PC-3 (cell line): ENCODE results near the gene DMD. TPM values are rescaled to one million over a fixed set of nuclear protein-coding genes. Genes with fewer than 3 reads are reported as not detected.

Source experiments
- ATAC-seq: fragments of 200-7000 bp; cut with Tn5 transposase; 2 replicates; pipeline ENCODE4 v1.9.1; 2020; ENCODE audit warnings: mild to moderate bottlenecking, moderate library complexity
- BruUV-seq: library from RNA; stranded (reverse); fragments of 400-500 nt; replicated peaks from 2 replicates; lab custom pipeline; 2021; lab: Mats Ljungman, UMichigan
- CTCF ChIA-PET: fragments of 300-600 bp; sonication (Branson Sonifier 250); formaldehyde crosslinking; loops from one replicate; lab custom pipeline; 2022; ENCODE audit warnings: antibody characterized with exemption; lab: Charles Lee
- POLR2A ChIA-PET: fragments of 300-600 bp; sonication (Branson Sonifier 250); formaldehyde crosslinking; loops from one replicate; lab custom pipeline; 2022; ENCODE audit warnings: antibody characterized with exemption; ENCODE audit not compliant: unreplicated experiment; lab: Charles Lee
- DNase-seq: peaks from one replicate; pipeline ENCODE4 v3.0.0-alpha.2; 2015
- H2AFZ ChIP-seq: fragments of 300-600 bp; sonication (generic); 2 replicates; pipeline ENCODE4 v1.6.0; 2016; ENCODE audit warnings: antibody characterized with exemption, low read length
- H3F3A ChIP-seq: fragments of 300-600 bp; sonication (generic); one replicate; pipeline ENCODE4 v1.6.0; 2017; ENCODE audit warnings: antibody characterized with exemption, low read length, control low read depth, mild to moderate bottlenecking; ENCODE audit not compliant: unreplicated experiment
- H3K27ac ChIP-seq: fragments of 300-600 bp; sonication (generic); 2 replicates; pipeline ENCODE4 v1.5.1; 2016; ENCODE audit warnings: mild to moderate bottlenecking, low read length
- H3K27me3 ChIP-seq: fragments of 300-600 bp; sonication (generic); 2 replicates; pipeline ENCODE4 v1.6.1; 2016; ENCODE audit warnings: low read length, mixed read lengths
- H3K36me3 ChIP-seq: fragments of 300-600 bp; sonication (generic); 2 replicates; pipeline ENCODE4 v1.6.1; 2016; ENCODE audit warnings: low read depth, mixed run types, low read length, mixed read lengths
- H3K4me1 ChIP-seq: fragments of 300-600 bp; sonication (generic); 2 replicates; pipeline ENCODE4 v1.5.1; 2016; ENCODE audit warnings: low read length; ENCODE audit not compliant: insufficient read depth
- H3K4me2 ChIP-seq: fragments of 300-600 bp; sonication (generic); 2 replicates; pipeline ENCODE4 v1.6.0; 2016; ENCODE audit warnings: low read length
- H3K4me3 ChIP-seq: fragments of 300-600 bp; sonication (generic); 2 replicates; pipeline ENCODE4 v1.5.1; 2016; ENCODE audit warnings: mild to moderate bottlenecking, low read length, mixed read lengths
- H3K79me2 ChIP-seq: fragments of 300-600 bp; sonication (generic); 2 replicates; pipeline ENCODE4 v1.6.1; 2017; ENCODE audit warnings: low read length, mixed read lengths
- H3K9ac ChIP-seq: fragments of 300-600 bp; sonication (generic); 2 replicates; pipeline ENCODE4 v1.6.0; 2016; ENCODE audit warnings: mild to moderate bottlenecking, low read length
- H3K9me2 ChIP-seq: fragments of 300-600 bp; sonication (generic); replicated peaks from 2 replicates; pipeline ENCODE4 v1.6.1; 2016; ENCODE audit warnings: mixed run types, low read length, mixed read lengths
- H3K9me3 ChIP-seq: fragments of 300-600 bp; sonication (generic); 2 replicates; pipeline ENCODE4 v1.6.1; 2016; ENCODE audit warnings: low read length, mixed read lengths
- H4K20me1 ChIP-seq: fragments of 300-600 bp; sonication (generic); 2 replicates; pipeline ENCODE4 v1.6.1; 2016; ENCODE audit warnings: low read length, mixed read lengths
- EZH2 ChIP-seq: fragments of 300-600 bp; sonication (generic); IDR thresholded peaks from one replicate; pipeline ENCODE4 v1.6.1; 2017; ENCODE audit warnings: antibody characterized with exemption, mild to moderate bottlenecking, low read length; ENCODE audit not compliant: unreplicated experiment
- EZH2phosphoT487 ChIP-seq: fragments of 300-600 bp; sonication (generic); IDR thresholded peaks from 2 replicates; pipeline ENCODE4 v1.6.1; 2018; ENCODE audit warnings: mild to moderate bottlenecking, antibody characterized with exemption, low read length, borderline replicate concordance
- intact Hi-C: fragments of 100-400 bp; cut with micrococcal nuclease; formaldehyde crosslinking; loops from 2 replicates; pipeline ENCODE4 v1.9.0; 2023
- total RNA-seq: library from RNA; depleted of rRNA; stranded (reverse); fragments of >200 nt; gene quantifications from 2 replicates; pipeline ENCODE4 v1.2.3, GENCODE V29; 2014
- TF ChIP-seq, protein P1 (sequence below): fragments of 300-600 bp; sonication (generic); conservative IDR thresholded peaks from 2 replicates; pipeline ENCODE4 v1.5.1; 2017; ENCODE audit warnings: antibody characterized with exemption, low read depth, mild to moderate bottlenecking, low read length

The DMD gene
- total RNA-seq, 1 experiment from 2014 or later: not detected

DNA sequence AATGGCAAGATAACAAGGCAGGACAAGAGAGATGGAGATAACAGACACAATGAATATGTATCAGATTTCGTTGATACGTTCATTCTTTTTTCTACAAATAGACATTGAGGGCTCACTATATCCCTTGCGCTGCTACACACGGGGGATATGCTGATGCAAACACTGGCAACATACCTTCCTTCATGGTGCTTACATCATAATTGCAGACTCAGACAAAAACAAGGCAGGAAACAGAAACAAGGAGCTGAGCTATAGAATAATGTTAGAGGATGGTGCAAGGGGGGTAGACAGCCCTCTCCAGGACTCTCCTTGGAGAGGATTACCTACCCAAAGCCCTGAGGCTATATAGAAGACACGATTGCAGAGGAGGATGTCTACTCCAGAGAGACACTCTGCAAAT, 1069.5 kb downstream of the DMD start:
- no peak for ATAC-seq
- intact Hi-C loops: no loop called here
- POLR2A ChIA-PET: no interaction called here
- TF ChIP-seq EZH2phosphoT487 (no peak), EZH2 (no peak)
- TF ChIP-seq, protein P1, sequence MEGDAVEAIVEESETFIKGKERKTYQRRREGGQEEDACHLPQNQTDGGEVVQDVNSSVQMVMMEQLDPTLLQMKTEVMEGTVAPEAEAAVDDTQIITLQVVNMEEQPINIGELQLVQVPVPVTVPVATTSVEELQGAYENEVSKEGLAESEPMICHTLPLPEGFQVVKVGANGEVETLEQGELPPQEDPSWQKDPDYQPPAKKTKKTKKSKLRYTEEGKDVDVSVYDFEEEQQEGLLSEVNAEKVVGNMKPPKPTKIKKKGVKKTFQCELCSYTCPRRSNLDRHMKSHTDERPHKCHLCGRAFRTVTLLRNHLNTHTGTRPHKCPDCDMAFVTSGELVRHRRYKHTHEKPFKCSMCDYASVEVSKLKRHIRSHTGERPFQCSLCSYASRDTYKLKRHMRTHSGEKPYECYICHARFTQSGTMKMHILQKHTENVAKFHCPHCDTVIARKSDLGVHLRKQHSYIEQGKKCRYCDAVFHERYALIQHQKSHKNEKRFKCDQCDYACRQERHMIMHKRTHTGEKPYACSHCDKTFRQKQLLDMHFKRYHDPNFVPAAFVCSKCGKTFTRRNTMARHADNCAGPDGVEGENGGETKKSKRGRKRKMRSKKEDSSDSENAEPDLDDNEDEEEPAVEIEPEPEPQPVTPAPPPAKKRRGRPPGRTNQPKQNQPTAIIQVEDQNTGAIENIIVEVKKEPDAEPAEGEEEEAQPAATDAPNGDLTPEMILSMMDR: no peak
- Histone ChIP-seq H2AFZ (no peak overlapping the region), H3K79me2 (no peaks in the 10 kb centered on the region), H3F3A (no peaks in the 10 kb centered on the region), H3K4me1 (no peaks in the 10 kb centered on the region), H3K4me3 (no peak overlapping the region), H4K20me1 (no peaks in the 10 kb centered on the region), H3K4me2 (no peak overlapping the region), H3K9ac (no peak overlapping the region), H3K27me3 (no peaks in the 10 kb centered on the region), H3K36me3 (no peaks in the 10 kb centered on the region), H3K27ac (no peak overlapping the region), H3K9me3 (no peaks in the 10 kb centered on the region), H3K9me2 (no peaks in the 10 kb centered on the region)
- DNase-seq: no peak
- CTCF ChIA-PET: no interaction called here
- BruUV-seq: no TSS peak

DNA sequence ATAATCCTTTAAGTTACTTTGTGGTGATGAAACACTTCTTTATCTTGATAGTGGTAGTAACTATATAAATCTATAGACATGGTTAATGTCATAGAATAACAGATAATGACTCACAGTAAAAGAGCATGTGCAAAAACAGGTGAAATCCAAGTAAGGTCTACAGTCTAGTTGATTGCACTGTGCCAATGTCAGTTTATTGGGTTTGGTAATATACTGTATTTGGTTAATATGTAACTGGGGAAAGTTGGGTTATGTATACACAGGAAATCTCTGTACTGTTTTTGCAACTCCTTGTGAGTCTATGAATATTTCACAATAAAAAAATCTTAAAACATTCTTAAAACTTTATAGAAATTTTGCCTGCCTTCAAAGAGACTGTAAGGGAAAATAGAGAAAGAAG, 1071.9 kb downstream of the DMD start:
- Histone ChIP-seq H2AFZ (no peak overlapping the region), H3K27me3 (no peaks in the 10 kb centered on the region), H3K9me3 (no peaks in the 10 kb centered on the region), H3K4me1 (no peaks in the 10 kb centered on the region), H4K20me1 (no peaks in the 10 kb centered on the region), H3K36me3 (no peaks in the 10 kb centered on the region), H3K4me2 (no peak overlapping the region), H3F3A (no peaks in the 10 kb centered on the region), H3K4me3 (no peak overlapping the region), H3K79me2 (no peaks in the 10 kb centered on the region), H3K27ac (no peak overlapping the region), H3K9ac (no peak overlapping the region), H3K9me2 (no peaks in the 10 kb centered on the region)
- DNase-seq: no peak
- TF ChIP-seq EZH2: no peak
- TF ChIP-seq EZH2phosphoT487: no peak
- TF ChIP-seq, protein P1: no peak
- no TSS peak for BruUV-seq
- intact Hi-C loops: no loop called here
- no peak for ATAC-seq
- CTCF ChIA-PET: no interaction called here
- POLR2A ChIA-PET: no interaction called here

DNA sequence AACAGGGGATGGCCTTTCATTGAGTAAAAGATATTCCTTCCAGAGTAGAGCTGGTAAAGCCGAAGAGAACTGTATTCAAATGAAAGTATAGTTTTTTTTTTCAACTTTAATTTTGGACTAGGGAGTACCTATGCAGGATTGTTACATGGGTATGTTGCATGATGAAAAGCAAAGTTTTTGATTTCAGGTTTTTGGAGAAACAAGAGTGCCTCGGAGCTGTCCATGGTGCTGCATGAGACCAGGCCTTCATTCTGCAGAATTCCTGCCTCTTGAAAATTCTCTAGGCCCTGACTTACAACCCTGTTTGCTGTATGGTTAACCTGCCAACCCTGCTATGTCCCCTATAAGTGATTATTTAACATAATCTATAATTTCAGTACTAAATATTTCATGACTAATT, 1073.8 kb downstream of the DMD start:
- no peak for DNase-seq
- TF ChIP-seq EZH2: no peak
- Histone ChIP-seq H3K79me2 (no peaks in the 10 kb centered on the region), H3K9me3 (no peaks in the 10 kb centered on the region), H2AFZ (no peak overlapping the region), H3K9me2 (no peaks in the 10 kb centered on the region), H3K9ac (no peak overlapping the region), H3F3A (no peaks in the 10 kb centered on the region), H3K27ac (no peak overlapping the region), H3K4me2 (no peak overlapping the region), H3K27me3 (no peaks in the 10 kb centered on the region), H3K36me3 (no peaks in the 10 kb centered on the region), H3K4me3 (no peak overlapping the region), H4K20me1 (no peaks in the 10 kb centered on the region), H3K4me1 (no peaks in the 10 kb centered on the region)
- CTCF ChIA-PET: no interaction called here
- intact Hi-C loops: no loop called here
- BruUV-seq: no TSS peak
- no peak for ATAC-seq
- POLR2A ChIA-PET: no interaction called here
